Fibroblast of mammary gland (primary cell): ENCODE measurements around the gene SLC31A2.

Experiments
- DNase-seq: peaks from one replicate; pipeline ENCODE4 v3.0.0-alpha.2; 2010; ENCODE audit warnings: low read depth
- H3K4me3 ChIP-seq: 2 replicates; pipeline ENCODE4 v1.5.1; 2011; ENCODE audit warnings: low read depth, mild to moderate bottlenecking, low read length, moderate library complexity; ENCODE audit not compliant: control insufficient read depth
- TF ChIP-seq, protein P1 (sequence below): conservative IDR thresholded peaks from 2 replicates; pipeline ENCODE4 v1.5.1; 2011; ENCODE audit warnings: low read depth, low read length, inconsistent platforms; ENCODE audit not compliant: control insufficient read depth, insufficient read depth

Gene SLC31A2

DNA sequence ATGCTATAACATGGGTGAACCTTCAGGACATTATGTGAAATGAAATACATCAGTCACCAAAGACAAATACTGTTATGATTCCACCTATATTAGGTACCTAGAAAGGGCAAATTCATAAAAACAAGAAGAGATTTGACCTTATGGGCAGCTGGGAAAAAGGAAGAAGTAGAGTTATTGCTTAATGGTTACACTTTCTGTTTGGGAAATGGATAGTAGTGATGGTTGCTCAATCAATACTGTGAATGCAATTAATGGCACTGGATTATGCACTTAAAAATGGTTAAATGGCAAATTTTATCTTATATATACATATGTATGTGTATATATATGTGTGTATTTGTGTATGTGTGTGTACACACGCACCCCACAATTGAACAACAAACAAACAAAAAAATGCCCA lies 55.1 kb downstream of the SLC31A2 start:
- DNase-seq, result no peak
- TF ChIP-seq, protein P1, sequence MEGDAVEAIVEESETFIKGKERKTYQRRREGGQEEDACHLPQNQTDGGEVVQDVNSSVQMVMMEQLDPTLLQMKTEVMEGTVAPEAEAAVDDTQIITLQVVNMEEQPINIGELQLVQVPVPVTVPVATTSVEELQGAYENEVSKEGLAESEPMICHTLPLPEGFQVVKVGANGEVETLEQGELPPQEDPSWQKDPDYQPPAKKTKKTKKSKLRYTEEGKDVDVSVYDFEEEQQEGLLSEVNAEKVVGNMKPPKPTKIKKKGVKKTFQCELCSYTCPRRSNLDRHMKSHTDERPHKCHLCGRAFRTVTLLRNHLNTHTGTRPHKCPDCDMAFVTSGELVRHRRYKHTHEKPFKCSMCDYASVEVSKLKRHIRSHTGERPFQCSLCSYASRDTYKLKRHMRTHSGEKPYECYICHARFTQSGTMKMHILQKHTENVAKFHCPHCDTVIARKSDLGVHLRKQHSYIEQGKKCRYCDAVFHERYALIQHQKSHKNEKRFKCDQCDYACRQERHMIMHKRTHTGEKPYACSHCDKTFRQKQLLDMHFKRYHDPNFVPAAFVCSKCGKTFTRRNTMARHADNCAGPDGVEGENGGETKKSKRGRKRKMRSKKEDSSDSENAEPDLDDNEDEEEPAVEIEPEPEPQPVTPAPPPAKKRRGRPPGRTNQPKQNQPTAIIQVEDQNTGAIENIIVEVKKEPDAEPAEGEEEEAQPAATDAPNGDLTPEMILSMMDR, result no peak
- H3K4me3 ChIP-seq, result no peak overlapping the region

DNA sequence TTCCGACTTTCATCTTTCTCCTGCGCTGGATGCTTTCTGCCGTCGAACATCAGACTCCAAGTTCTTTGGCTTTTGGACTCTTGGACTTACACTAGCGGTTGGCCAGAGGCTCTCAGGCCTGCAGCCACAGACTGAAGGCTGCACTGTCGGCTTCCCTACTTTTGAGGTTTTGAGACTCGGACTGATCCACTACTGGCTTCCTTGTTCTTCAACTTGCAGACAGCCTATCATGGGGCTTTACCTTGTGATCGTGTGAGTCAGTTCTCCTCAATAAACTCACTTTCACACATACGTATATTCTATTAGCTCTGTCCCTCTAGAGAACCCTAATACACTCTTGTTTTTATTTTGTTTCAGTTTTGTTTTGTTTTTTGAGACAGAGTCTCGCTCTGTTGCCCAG lies 60.0 kb downstream of the SLC31A2 start:
- no peak overlapping the region for H3K4me3 ChIP-seq
- TF ChIP-seq, protein P1, result no peak
- no peak for DNase-seq
